HepG2 (cell line): ENCODE data around the gene GHRL. TPM values are rescaled to one million over a fixed set of nuclear protein-coding genes. Genes with fewer than 3 reads are reported as not detected.

Experiments
- ASH2L ChIP-seq: fragments of 300-600, 200-600 bp; sonication (generic); IDR thresholded peaks from 2 replicates; pipeline ENCODE4 v1.7.0; 2017; ENCODE audit warnings: low read depth, mild to moderate bottlenecking, moderate library complexity, mixed read lengths, low read length; ENCODE audit not compliant: insufficient read length
- ETS1 ChIP-seq: sonication (generic); formaldehyde crosslinking; IDR thresholded peaks from 2 replicates; pipeline ENCODE4 v1.4.0; 2020; ENCODE audit warnings: missing genetic modification reagents
- FOSL2 ChIP-seq: sonication (generic); formaldehyde crosslinking; IDR thresholded peaks from 2 replicates; pipeline ENCODE4 v1.4.0; 2020; ENCODE audit warnings: missing genetic modification reagents
- KDM5A ChIP-seq: fragments of 200-600 bp; sonication (generic); IDR thresholded peaks from 2 replicates; pipeline ENCODE4 v1.7.0; 2018; ENCODE audit warnings: antibody characterized with exemption, mild to moderate bottlenecking, low read length, borderline replicate concordance
- KIAA2018 ChIP-seq: sonication (generic); formaldehyde crosslinking; IDR thresholded peaks from 2 replicates; pipeline ENCODE4 v1.5.0; 2020; ENCODE audit warnings: mild to moderate bottlenecking, missing genetic modification reagents, borderline replicate concordance
- PHF8 ChIP-seq: sonication (generic); formaldehyde crosslinking; IDR thresholded peaks from 2 replicates; pipeline ENCODE4 v1.5.0; 2020; ENCODE audit warnings: missing genetic modification reagents
- RFXAP ChIP-seq: sonication (generic); formaldehyde crosslinking; IDR thresholded peaks from 2 replicates; pipeline ENCODE4 v1.4.0; 2020; ENCODE audit warnings: missing genetic modification reagents, borderline replicate concordance
- TBL1XR1 ChIP-seq: fragments of 150-350 bp; IDR thresholded peaks from 2 replicates; pipeline ENCODE4 v1.6.1; 2014; ENCODE audit warnings: borderline replicate concordance, low read length; ENCODE audit not compliant: partially characterized antibody
- TCF7 ChIP-seq: sonication (generic); IDR thresholded peaks from 2 replicates; pipeline ENCODE4 v1.6.1; 2016; ENCODE audit warnings: antibody characterized with exemption, low read depth
- ZBTB3 ChIP-seq: sonication (generic); formaldehyde crosslinking; IDR thresholded peaks from 2 replicates; pipeline ENCODE4 v1.4.0; 2020; ENCODE audit warnings: low read depth, mild to moderate bottlenecking, moderate library complexity, missing genetic modification reagents, borderline replicate concordance
- ZNF12 ChIP-seq: sonication (generic); formaldehyde crosslinking; IDR thresholded peaks from 2 replicates; pipeline ENCODE4 v1.5.0; 2020; ENCODE audit warnings: missing genetic modification reagents
- ZNF18 ChIP-seq: sonication (generic); formaldehyde crosslinking; IDR thresholded peaks from 2 replicates; pipeline ENCODE4 v1.8.0; 2022; ENCODE audit warnings: mild to moderate bottlenecking, missing genetic modification reagents; ENCODE audit not compliant: insufficient replicate concordance
- ZNF232 ChIP-seq: sonication (generic); formaldehyde crosslinking; IDR thresholded peaks from 2 replicates; pipeline ENCODE4 v1.4.0; 2020; ENCODE audit warnings: missing genetic modification reagents, borderline replicate concordance
- ZNF598 ChIP-seq: sonication (generic); formaldehyde crosslinking; IDR thresholded peaks from 2 replicates; pipeline ENCODE4 v1.5.1; 2020; ENCODE audit warnings: mild to moderate bottlenecking, missing genetic modification reagents, borderline replicate concordance
- ZNF800 ChIP-seq: sonication (generic); formaldehyde crosslinking; IDR thresholded peaks from 2 replicates; pipeline ENCODE4 v1.4.0; 2020; ENCODE audit warnings: missing genetic modification reagents
- ZSCAN12 ChIP-seq: sonication (generic); formaldehyde crosslinking; IDR thresholded peaks from 2 replicates; pipeline ENCODE4 v1.9.0; 2021; ENCODE audit warnings: mild to moderate bottlenecking, missing genetic modification reagents
- polyA plus RNA-seq, 8 experiments: library from polyadenylated mRNA; depleted of rRNA in 3 of 8; stranded (reverse) in 7 of 8; unstranded in 1 of 8; fragments of >200 nt; fragmentation: Illumina TruSeq in 4 of 8; extraction: Trizol in 4 of 8; gene quantifications; 2 replicates each; pipeline versions ENCODE4 v1.2.1 to v1.2.3, GENCODE V29; 2011 to 2016; ENCODE audit warnings: low read depth in 4 of 8, missing spikeins in 1 of 8, mixed read lengths in 1 of 8; ENCODE audit not compliant: insufficient read depth in 1 of 8
- total RNA-seq, 5 experiments: library from RNA; depleted of rRNA; stranded (reverse); fragments of >200 nt; fragmentation: Illumina TruSeq; extraction: Trizol; gene quantifications; 2 replicates each; pipeline ENCODE4 v1.2.3, GENCODE V29; 2016; ENCODE audit warnings: low read depth in 1 of 5

The GHRL gene
- total and polyA plus RNA-seq, 2 of the 13 experiments (the other 11 are each of a cell fraction or from before 2014, with no cell fraction given), result 0.09 TPM; not detected in 1

- no peak for TF ChIP-seq ZNF800 (CRISPR knock-in tag)
- TF ChIP-seq ASH2L, result peak; percentile 49
- no peak for TF ChIP-seq PHF8
- no peak for TF ChIP-seq ZNF598 (CRISPR knock-in tag)
- peak; percentile 35; the same call in 1 of the 2 replicates for TF ChIP-seq ZNF12 (CRISPR knock-in tag)
- no peak for TF ChIP-seq ZSCAN12 (CRISPR knock-in tag)
- peak; percentile 45; the same call in 1 of the 2 replicates for TF ChIP-seq TCF7
- TF ChIP-seq FOSL2, result peak; percentile 68
- TF ChIP-seq ZBTB3, result no peak; the same call in 1 of the 2 replicates
- no peak for TF ChIP-seq ETS1 (CRISPR knock-in tag)
- no peak; the same call in 1 of the 2 replicates for TF ChIP-seq KDM5A
- no peak for TF ChIP-seq ZNF18 (CRISPR knock-in tag)
- TF ChIP-seq ZNF232 (CRISPR knock-in tag), result no peak; the same call in 1 of the 2 replicates
- no peak; the same call in 1 of the 2 replicates for TF ChIP-seq RFXAP (CRISPR knock-in tag)
- peak; percentile 37 for TF ChIP-seq TBL1XR1
- TF ChIP-seq KIAA2018 (CRISPR knock-in tag), result 0 out of 2 replicates have a peak, but pooled peaks have one; percentile 38
These were observed 24.7 kb upstream of the GHRL start (continued) for GRCh38 chr3:10317311-10317960.
